Fibroblast of upper back skin (primary cell): ENCODE data around the gene HMOX1.

Experiments
- DNase-seq: peaks from one replicate; pipeline ENCODE4 v3.0.0-alpha.2; 2013

HMOX1 gene

DNA sequence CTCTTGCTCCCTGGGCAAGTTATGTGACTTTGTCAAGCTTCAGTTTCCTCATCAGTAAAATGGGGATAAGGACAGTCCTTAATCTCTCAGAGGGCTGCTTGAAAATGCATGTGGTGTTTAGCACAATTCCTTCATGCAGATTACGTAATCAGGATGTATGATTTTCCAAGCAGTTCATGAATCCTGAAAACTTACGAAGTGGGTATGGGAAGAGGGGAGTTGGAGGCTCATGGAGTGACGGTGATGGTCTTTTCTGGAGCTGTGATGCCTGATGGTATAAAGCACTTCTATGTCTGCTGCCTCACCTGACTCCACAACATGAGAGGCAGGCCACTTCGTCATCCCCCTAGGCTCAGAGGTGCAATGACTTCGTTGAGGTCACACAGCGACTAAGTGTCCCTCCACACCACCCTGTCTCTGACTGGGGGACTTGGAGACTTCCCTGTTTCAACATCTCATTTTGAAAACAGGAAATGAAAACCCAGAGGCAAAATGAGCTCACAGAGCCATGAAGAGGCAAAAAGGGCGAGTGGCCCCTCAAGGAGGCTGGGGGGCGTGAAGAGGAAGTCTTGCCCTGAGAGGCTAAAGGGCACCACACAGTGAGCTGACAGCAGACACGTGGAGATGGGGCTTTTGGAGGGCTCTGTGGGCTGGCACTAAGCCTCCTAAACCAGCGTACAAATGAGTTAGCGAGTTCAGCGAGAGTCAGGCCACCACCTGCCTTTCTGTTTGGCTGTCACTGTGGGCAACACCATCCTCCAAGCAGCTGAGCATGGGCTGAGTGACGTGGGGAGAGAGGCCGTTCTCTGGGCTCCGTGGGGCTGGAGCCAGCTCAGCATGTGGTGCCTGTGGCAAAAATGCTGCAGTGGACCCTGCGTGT lies 29.1 kb downstream of the HMOX1 start:
- no peak for DNase-seq

DNA sequence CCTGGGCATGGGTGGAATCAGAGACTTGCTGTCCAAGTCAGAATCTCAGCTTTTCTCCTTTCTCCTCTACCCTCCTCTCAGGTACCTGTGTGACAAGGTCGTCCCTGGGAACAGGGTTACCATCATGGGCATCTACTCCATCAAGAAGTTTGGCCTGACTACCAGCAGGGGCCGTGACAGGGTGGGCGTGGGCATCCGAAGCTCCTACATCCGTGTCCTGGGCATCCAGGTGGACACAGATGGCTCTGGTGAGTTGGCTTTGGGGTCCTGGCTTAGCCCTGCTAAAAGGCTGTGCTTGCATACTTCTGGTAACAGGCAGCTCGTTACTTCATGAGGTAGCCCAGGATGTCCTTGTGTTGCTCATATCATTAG lies 29.8 kb downstream of the HMOX1 start:
- DNase-seq: no peak

DNA sequence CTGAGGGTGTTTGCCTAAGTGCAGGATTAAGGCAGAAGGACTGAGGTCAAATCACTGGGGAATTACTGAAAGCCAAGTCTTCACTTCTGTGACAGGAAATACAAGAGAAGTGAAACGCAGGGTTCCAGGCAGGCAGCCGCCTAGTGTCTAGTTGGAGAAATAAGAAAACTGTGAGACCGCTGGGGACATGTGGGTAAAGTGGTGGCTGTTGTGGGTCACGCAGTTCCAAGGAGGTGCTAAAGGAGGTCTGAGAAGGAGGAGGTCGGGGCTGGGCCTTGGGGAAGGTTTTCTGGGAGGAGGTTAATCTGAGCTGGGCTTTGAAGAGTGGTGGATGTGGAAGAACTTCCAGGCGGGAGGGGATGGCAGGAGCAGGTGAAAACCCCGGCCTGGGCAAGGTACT lies 30.2 kb downstream of the HMOX1 start:
- DNase-seq: no peak

- DNase-seq: no peak
Measured at GRCh38 chr22:35413624-35414023, 32.7 kb downstream of the HMOX1 start.

DNA sequence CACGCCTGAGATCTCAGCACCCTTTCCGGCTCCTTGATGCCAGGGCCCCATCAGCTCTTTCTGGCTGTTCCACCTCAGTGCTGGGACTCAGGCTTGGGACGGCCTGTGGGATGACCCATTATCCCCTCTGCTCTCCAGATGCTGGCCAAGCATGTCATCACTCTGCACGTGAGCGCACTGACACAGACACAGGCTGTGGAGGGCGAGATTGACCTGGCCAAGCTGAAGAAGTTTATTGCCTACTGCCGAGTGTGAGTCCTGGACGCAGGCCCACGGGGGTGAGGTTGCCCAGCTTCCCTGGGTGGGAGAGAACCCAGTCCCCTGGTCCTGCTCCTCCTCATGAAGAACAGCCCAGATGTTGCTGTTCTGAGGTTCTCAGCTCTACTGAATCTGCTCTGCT lies 36.7 kb downstream of the HMOX1 start:
- DNase-seq: no peak

GRCh38 chr22:35418088-35418487 lies 37.2 kb downstream of the HMOX1 start:
- no peak for DNase-seq

DNA sequence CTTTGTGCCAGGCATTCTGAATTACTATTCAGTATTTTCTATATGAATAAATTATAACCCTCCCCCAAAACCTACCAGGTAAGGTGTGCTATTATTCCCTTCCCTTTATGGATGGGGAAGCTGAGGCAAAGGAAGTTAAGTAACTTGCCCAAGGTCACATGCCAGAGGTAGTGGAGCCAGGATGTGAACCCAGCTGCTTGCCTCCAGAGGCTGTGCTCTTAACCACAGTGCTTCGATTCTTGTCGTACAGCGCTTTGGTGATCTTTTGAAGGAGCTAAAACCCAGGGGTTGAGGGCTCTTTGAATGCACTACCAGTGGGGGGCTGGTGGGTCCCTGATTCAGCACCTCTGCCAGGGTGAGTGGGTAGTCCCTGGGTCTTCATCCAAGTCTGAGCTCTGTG lies 37.8 kb downstream of the HMOX1 start:
- DNase-seq: no peak

DNA sequence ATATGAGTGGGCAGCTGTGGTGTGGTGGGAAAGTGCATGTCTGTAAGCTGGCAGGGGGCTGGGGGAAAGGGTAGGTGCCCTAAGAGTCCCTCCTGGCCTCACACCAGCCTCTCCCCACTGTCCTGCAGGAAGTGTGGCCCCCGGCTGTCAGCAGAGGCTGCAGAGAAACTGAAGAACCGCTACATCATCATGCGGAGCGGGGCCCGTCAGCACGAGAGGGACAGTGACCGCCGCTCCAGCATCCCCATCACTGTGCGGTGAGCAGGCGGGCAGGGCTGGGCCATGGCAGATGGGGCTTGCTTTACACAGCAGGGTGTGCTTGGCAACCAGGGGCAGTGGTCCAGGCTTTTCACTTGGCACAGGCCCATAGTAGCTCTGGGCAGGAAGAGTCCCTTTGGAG lies 38.9 kb downstream of the HMOX1 start:
- no peak for DNase-seq

DNA sequence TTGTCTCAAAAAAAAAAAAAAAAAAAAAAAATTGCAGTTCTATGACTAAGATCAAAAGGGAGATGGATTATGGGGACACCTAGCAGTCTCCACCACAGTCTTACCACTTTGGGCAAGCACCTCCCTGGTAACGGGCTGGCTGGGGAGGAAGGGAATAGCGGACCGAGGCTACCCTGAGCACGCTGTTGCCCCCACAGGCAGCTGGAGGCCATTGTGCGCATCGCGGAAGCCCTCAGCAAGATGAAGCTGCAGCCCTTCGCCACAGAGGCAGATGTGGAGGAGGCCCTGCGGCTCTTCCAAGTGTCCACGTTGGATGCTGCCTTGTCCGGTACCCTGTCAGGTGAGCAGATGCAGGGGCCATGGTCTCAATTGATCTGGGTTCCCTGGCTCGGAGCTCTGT lies 40.2 kb downstream of the HMOX1 start:
- DNase-seq: no peak

DNA sequence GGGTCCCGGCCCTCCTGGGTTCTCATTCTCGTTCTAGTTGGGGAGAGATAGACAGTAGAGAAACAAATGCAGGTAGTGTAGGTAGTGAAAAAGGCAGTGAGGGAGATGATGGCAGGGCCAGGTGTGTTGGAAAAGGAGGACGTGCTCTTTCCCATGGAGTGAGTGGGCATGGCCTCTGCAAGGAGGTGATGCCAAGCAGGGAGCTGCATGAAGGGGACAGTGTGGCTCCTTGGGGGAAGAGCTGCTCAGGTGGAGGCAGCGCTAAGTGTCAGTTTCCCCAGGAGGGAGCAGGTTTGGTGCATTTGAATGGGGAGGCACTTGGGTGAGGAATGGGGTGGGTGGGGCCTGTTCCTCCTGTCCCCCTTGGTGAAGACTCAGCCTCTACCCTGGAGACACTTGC lies 41.2 kb downstream of the HMOX1 start:
- no peak for DNase-seq

GRCh38 chr22:35422936-35423335 lies 42.0 kb downstream of the HMOX1 start:
- DNase-seq: no peak

DNA sequence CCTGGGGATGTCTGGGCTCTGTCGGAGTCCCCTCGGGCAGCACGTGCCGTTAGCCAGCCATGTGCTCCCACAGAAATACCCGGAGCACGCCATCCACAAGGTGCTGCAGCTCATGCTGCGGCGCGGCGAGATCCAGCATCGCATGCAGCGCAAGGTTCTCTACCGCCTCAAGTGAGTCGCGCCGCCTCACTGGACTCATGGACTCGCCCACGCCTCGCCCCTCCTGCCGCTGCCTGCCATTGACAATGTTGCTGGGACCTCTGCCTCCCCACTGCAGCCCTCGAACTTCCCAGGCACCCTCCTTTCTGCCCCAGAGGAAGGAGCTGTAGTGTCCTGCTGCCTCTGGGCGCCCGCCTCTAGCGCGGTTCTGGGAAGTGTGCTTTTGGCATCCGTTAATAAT lies 43.2 kb downstream of the HMOX1 start:
- no peak for DNase-seq

- no peak for DNase-seq
Measured at GRCh38 chr22:35424761-35425160, 43.9 kb downstream of the HMOX1 start.

- no peak for DNase-seq
Measured at GRCh38 chr22:35425546-35425945, 44.6 kb downstream of the HMOX1 start.

- peak; percentile 33 for DNase-seq
Measured at GRCh38 chr22:35425971-35426800, 45.3 kb downstream of the HMOX1 start.

DNA sequence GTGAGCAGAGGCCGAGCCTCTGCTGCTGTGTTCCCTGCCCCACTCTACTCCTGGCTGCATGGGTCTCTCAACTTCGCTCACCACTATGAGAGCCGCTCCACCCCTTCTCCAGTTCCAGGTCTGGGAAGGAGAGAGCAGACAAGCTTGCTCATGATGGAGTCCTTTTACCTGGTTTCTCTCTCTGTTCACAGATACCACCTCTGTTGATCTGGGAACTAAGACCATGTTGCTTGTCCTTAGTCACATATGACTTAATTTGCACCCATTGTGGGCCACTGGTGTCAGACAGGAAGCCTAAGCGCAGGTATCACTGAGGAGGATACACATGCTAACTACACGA lies 45.9 kb downstream of the HMOX1 start:
- DNase-seq: no peak

DNA sequence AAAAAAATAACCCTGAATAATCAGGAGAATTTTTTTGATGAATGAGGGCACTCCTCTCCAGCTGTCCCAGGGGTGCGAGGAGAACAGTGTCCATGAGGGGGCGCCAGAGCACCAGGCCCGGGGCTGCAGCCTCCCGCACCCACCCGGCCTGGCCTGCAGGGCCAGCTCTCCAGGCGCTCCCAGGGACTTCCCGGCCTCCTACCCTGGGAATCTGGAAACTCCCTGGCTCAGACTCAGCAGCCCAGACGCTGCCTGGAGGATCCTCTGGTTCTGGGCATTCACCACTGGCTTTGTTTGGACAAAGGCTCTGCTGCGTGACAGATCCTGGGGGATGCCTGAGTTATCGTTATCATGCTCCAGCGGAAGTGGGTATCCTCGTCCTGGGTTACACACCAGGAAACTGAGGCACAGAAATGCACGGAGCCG lies 50.0 kb downstream of the HMOX1 start:
- peak; percentile 89 for DNase-seq

- no peak for DNase-seq
Measured at GRCh38 chr22:35431483-35432227, 50.8 kb downstream of the HMOX1 start.

DNA sequence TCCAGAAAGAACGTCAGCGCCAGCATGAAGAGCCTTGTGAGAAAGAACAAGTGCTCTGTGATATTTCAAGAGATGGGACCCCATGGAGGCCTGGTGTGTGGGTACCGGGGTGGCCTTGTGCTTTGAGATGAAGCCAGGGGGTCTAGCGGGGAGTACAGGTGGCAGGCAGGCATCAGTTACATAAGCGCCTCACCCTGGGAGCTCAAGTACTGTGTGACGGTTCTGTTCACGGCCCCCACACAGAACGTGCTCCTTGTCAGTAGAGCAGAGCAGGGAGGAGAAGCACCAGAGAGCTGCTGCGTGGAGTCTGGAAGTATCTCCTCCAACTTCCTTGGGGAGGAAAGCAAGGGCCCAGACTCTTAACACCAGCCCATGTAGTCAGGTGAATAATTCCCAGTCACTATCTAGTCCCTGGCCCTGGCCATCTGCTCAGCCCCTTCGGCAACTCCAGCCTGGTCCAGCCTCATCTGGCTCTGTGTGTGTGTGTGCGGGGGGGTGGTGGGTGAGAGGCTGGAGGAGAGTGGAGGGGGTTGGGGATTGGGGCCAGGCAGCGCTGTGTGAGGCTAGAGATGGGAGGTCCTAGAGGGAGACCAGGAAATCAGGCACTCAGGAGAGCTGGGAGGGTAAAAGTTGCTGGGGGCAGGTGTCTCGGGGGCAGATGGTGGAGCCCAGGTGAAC lies 51.5 kb downstream of the HMOX1 start:
- no peak for DNase-seq

GRCh38 chr22:35434061-35434710 lies 53.3 kb downstream of the HMOX1 start:
- peak; percentile 14 for DNase-seq

DNA sequence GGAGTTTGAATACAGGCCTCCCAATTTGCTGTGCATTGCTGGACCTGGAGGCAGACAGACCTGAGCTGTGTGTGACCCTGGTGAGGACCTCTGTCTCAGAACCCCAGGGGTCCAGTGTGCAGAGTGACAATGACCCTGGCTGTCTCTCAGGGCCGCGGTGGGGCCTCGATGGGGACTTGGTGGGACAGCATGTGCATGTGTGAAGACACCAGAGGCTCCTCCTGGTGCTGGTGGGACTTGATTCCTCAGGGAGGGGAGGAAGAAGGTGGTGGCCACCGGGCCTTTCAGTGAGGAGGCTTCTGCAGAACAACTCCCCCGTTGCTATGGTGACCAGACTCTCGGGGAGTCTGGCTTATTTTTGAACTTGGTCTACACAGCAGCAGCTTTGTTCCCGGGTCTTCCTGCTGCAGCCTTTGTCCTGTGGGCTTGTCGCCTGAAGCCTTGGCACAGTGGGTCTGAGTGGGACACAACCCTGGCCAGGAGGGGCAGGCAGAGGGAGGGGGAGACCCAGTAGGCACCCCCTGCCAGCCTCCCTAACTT lies 54.4 kb downstream of the HMOX1 start:
- DNase-seq: no peak

GRCh38 chr22:35436421-35436820 lies 55.5 kb downstream of the HMOX1 start:
- DNase-seq: no peak
